ENCODE measurements around the gene GREB1. TPM values are rescaled to one million over a fixed set of nuclear protein-coding genes. Genes with fewer than 3 reads are reported as not detected.

Gene GREB1
- total RNA-seq, 1 donor from 2014 or later, result 26.6 TPM

DNA sequence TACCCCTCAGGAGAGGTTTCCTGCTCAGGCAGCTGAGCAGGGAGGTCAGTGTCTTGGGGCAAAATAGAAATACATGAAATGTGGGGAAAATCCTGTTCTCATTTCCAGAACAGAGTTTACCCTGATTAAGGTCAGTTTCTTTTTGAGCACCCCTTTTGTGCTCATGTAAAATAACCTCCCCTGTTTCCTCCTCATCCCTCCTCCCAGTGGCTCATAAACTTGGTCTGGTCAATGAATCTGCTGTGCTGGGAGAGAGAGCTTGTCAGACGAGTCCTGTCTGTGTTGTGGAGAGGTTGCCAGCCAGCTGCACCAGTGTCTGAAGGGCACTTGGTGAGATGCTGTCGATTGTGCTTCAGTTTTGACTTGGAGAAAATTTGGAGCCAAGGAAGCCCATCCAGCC lies 87.6 kb downstream of the GREB1 start:
- Mint-ChIP-seq H3K36me3 (peaks cover 26% of the 10 kb centered on the region), H3K4me1 (no peaks in the 10 kb centered on the region), H3K27me3 (ENCODE audit: low read depth) (no peaks in the 10 kb centered on the region), H3K27ac (no peak overlapping the region), H3K4me3 (no peak overlapping the region), H3K9me3 (no peaks in the 10 kb centered on the region)
- TF ChIP-seq, protein P1, sequence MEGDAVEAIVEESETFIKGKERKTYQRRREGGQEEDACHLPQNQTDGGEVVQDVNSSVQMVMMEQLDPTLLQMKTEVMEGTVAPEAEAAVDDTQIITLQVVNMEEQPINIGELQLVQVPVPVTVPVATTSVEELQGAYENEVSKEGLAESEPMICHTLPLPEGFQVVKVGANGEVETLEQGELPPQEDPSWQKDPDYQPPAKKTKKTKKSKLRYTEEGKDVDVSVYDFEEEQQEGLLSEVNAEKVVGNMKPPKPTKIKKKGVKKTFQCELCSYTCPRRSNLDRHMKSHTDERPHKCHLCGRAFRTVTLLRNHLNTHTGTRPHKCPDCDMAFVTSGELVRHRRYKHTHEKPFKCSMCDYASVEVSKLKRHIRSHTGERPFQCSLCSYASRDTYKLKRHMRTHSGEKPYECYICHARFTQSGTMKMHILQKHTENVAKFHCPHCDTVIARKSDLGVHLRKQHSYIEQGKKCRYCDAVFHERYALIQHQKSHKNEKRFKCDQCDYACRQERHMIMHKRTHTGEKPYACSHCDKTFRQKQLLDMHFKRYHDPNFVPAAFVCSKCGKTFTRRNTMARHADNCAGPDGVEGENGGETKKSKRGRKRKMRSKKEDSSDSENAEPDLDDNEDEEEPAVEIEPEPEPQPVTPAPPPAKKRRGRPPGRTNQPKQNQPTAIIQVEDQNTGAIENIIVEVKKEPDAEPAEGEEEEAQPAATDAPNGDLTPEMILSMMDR (IDR thresholded peaks at IDR 0.05; ENCODE audit: unreplicated experiment), result no peak
- no peak for DNase-seq (ENCODE audit: low spot score in 2 of 2, unreplicated experiment in 2 of 2)

DNA sequence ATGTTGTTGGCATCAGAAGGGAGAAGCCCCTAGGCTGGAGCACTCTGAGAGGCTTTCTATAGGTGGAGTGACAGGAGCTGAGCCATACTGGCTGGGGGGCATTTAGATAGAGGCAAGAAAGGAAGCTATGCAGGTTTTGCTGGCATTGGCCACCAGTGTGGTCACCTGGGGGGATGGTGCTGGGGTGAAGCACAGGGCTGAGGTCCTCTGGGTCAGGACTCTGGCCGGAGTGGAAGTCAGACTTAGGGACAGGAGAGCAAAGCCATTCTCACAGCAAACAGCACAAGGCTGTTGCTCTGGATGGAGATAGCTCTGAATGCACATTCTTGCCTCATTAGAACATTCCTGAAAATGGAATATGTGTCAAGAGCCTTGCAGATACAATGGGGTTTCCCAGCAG lies 88.8 kb downstream of the GREB1 start:
- Mint-ChIP-seq H3K4me3 (no peak overlapping the region), H3K27me3 (ENCODE audit: low read depth) (no peaks in the 10 kb centered on the region), H3K36me3 (peaks cover 33% of the 10 kb centered on the region), H3K4me1 (no peaks in the 10 kb centered on the region), H3K9me3 (peaks cover 3% of the 10 kb centered on the region), H3K27ac (no peak overlapping the region)
- DNase-seq (ENCODE audit: low spot score in 2 of 2, unreplicated experiment in 2 of 2), result no peak
- TF ChIP-seq, protein P1 (IDR thresholded peaks at IDR 0.05; ENCODE audit: unreplicated experiment), result no peak

DNA sequence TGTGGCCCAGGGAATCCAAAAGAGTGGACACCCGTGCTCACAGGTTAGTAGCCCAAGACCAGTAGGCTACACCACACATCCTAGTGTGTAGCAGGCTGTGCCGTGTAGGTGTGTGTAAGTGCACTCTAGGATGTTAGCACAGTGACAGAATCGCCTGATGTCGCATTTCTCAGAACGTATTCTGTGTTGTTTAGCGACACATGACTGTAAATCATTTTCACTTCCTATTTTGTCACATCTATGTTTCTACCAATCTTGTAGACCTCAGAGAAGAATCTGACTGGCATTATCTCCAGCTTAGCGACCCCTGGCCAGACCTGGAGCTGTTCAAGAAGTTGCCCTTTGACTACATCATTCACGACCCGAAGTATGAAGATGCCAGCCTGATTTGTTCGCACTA lies 91.0 kb downstream of the GREB1 start:
- peaks cover 30% of the 10 kb centered on the region for H3K36me3 Mint-ChIP-seq
- DNase-seq (ENCODE audit: low spot score in 2 of 2, unreplicated experiment in 2 of 2), result no peak
- TF ChIP-seq, protein P1 (IDR thresholded peaks at IDR 0.05; ENCODE audit: unreplicated experiment), result no peak
- H3K4me3 Mint-ChIP-seq, result no peak overlapping the region
- no peaks in the 10 kb centered on the region for H3K27me3 Mint-ChIP-seq (ENCODE audit: low read depth)
- H3K27ac Mint-ChIP-seq, result no peak overlapping the region
- peaks cover 3% of the 10 kb centered on the region for H3K9me3 Mint-ChIP-seq
- H3K4me1 Mint-ChIP-seq, result no peaks in the 10 kb centered on the region

DNA sequence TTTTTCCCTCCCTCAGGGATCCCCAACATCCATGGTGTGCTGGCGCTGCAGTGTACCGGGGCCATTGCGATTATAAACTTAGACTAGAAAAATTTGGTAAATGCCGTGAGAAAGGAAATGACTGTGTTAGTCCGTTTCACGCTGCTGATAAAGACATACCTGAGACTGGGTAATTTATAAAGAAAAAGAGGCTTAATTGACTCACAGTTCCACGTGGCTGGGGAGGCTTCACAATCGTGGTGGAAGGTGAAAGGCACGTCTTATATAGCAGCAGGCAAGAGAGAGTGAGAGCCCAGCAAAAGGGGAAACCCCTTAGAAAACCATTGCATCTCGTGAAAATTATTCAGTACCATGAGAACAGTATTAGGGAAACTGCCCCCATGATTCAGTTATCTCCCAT lies 91.8 kb downstream of the GREB1 start:
- TF ChIP-seq, protein P1 (IDR thresholded peaks at IDR 0.05; ENCODE audit: unreplicated experiment), result no peak
- Mint-ChIP-seq H3K27ac (no peak overlapping the region), H3K36me3 (peaks cover 32% of the 10 kb centered on the region), H3K27me3 (ENCODE audit: low read depth) (no peaks in the 10 kb centered on the region), H3K4me3 (no peak overlapping the region), H3K9me3 (peaks cover 3% of the 10 kb centered on the region), H3K4me1 (no peaks in the 10 kb centered on the region)
- no peak for DNase-seq (ENCODE audit: low spot score in 2 of 2, unreplicated experiment in 2 of 2)

DNA sequence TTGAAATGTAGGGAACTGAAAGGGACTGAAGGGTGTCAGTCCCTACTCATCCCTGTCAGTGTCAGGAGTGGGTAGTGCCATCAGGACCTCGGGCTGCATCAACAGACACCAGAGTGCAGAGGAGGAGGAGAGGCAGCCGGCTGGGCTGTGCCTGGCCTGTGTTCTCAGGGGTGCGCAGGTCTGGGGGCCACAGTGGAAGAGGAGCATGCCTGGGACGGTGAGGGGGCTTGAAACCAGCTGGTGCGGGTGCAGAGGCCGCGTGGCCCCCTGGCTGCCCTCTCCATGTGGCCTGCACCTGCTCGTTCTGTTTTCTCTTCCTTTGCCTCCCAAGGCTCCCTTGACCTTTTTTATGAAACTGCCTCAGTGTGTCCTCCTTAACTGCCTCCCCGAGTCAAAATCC lies 94.8 kb downstream of the GREB1 start:
- Mint-ChIP-seq H3K27ac (no peak overlapping the region), H3K4me3 (no peak overlapping the region), H3K4me1 (no peaks in the 10 kb centered on the region), H3K36me3 (peaks cover 43% of the 10 kb centered on the region), H3K27me3 (ENCODE audit: low read depth) (no peaks in the 10 kb centered on the region), H3K9me3 (peaks cover 3% of the 10 kb centered on the region)
- no peak for DNase-seq (ENCODE audit: low spot score in 2 of 2, unreplicated experiment in 2 of 2)
- TF ChIP-seq, protein P1 (IDR thresholded peaks at IDR 0.05; ENCODE audit: unreplicated experiment), result no peak

DNA sequence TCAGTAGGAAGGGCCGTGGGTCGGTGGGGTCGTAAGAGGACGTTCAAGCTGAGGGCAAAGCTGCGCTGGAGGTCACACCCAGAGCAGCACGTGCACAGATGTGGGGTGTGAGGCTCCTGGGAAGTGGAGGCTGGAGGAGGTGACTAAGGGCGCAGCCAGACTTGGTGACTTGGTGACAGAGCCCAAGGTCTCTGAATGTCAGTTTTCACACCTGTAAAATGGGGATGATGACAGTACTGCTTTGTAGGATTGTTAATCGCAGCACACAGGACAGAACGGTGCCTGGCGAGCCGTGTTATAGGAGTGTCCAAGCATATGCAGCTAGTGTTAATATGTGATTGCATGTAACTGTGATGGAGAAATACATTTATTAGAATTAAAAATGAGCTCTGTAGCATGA lies 95.4 kb downstream of the GREB1 start:
- DNase-seq (ENCODE audit: low spot score in 2 of 2, unreplicated experiment in 2 of 2), result no peak
- Mint-ChIP-seq H3K27ac (no peak overlapping the region), H3K9me3 (peaks cover 3% of the 10 kb centered on the region), H3K4me1 (no peaks in the 10 kb centered on the region), H3K4me3 (no peak overlapping the region), H3K36me3 (peaks cover 43% of the 10 kb centered on the region), H3K27me3 (ENCODE audit: low read depth) (no peaks in the 10 kb centered on the region)
- TF ChIP-seq, protein P1 (IDR thresholded peaks at IDR 0.05; ENCODE audit: unreplicated experiment), result no peak

Measured in mesothelial cell of epicardium (in vitro differentiated cells).